Skeletal muscle satellite cell (primary cell): ENCODE data around the gene PVALEF.
"Not testable (repeated sequence)": the region's sequence is repeated elsewhere in the genome, so short reads cannot be mapped to it uniquely, and the experiment has no call there.

Source experiments
- H3K27me3 ChIP-seq: 2 replicates; pipeline ENCODE4 v1.7.0; 2013; ENCODE audit warnings: low read length; ENCODE audit not compliant: control insufficient read depth, insufficient read depth
- H3K36me3 ChIP-seq: 2 replicates; pipeline ENCODE4 v1.7.0; 2013; ENCODE audit warnings: mild to moderate bottlenecking, control low read depth, low read length; ENCODE audit not compliant: insufficient read depth
- H3K4me1 ChIP-seq: 2 replicates; pipeline ENCODE4 v1.7.0; 2013; ENCODE audit warnings: low read length; ENCODE audit not compliant: control insufficient read depth, insufficient read depth
- H3K4me2 ChIP-seq: 2 replicates; pipeline ENCODE4 v1.7.0; 2013; ENCODE audit warnings: mild to moderate bottlenecking, low read length
- H3K4me3 ChIP-seq: 2 replicates; pipeline ENCODE4 v1.7.0; 2013; ENCODE audit warnings: low read length
- H3K9ac ChIP-seq: 2 replicates; pipeline ENCODE4 v1.7.0; 2013; ENCODE audit warnings: mild to moderate bottlenecking, low read depth, low read length, moderate library complexity
- H3K9me3 ChIP-seq: replicated peaks from 2 replicates; pipeline ENCODE4 v1.7.0; 2013; ENCODE audit warnings: mild to moderate bottlenecking, control low read depth, low read length

The PVALEF gene

GRCh38 chr17:81221371-81221841 is 56.1 kb downstream of the PVALEF start:
- peaks cover 15% of the 10 kb centered on the region for H3K4me1 ChIP-seq
- no peaks in the 10 kb centered on the region for H3K27me3 ChIP-seq
- no peaks in the 10 kb centered on the region for H3K9me3 ChIP-seq
- H3K9ac ChIP-seq = no peak overlapping the region
- peak overlapping the region; percentile 99 for H3K4me2 ChIP-seq
- no peaks in the 10 kb centered on the region for H3K36me3 ChIP-seq
- H3K4me3 ChIP-seq = peak overlapping the region; percentile 87

GRCh38 chr17:81221842-81222619 is 56.7 kb downstream of the PVALEF start:
- Histone ChIP-seq H3K27me3 (no peaks in the 10 kb centered on the region), H3K4me2 (peak overlapping the region; percentile 99), H3K9me3 (no peaks in the 10 kb centered on the region), H3K9ac (peak overlapping the region; percentile 86), H3K4me1 (peaks cover 15% of the 10 kb centered on the region), H3K4me3 (peak overlapping the region; percentile 87), H3K36me3 (no peaks in the 10 kb centered on the region)

- Histone ChIP-seq H3K27me3 (no peaks in the 10 kb centered on the region), H3K4me3 (peak overlapping the region; percentile 87), H3K4me2 (peak overlapping the region; percentile 99), H3K9me3 (no peaks in the 10 kb centered on the region), H3K36me3 (no peaks in the 10 kb centered on the region), H3K4me1 (peaks cover 15% of the 10 kb centered on the region), H3K9ac (peak overlapping the region; percentile 86)
These were observed 57.3 kb downstream of the PVALEF start for GRCh38 chr17:81222620-81222905.

- Histone ChIP-seq H3K36me3 (peaks cover 4% of the 10 kb centered on the region), H3K9ac (peak within 1 kb of the TSS; percentile 86), H3K4me2 (peak within 1 kb of the TSS; percentile 99), H3K4me3 (peak within 1 kb of the TSS; percentile 87), H3K27me3 (no peaks in the 10 kb centered on the region), H3K9me3 (no peaks in the 10 kb centered on the region), H3K4me1 (peaks cover 15% of the 10 kb centered on the region)
These were observed 57.8 kb downstream of the PVALEF start, which contains the start of gene CEP131 for GRCh38 chr17:81222906-81223761. Gene CEP131, minus strand, starts transcription at chr17:81222965. Its CDS starts 2,909 bp downstream, at chr17:81220056.

- peak overlapping the region; percentile 31 for H3K9ac ChIP-seq
- no peaks in the 10 kb centered on the region for H3K9me3 ChIP-seq
These were observed 58.4 kb downstream of the PVALEF start for GRCh38 chr17:81223762-81224130.

GRCh38 chr17:81227630-81228029 is 62.3 kb downstream of the PVALEF start:
- H3K4me1 ChIP-seq, H3K9ac ChIP-seq, H3K4me2 ChIP-seq, H3K4me3 ChIP-seq, H3K27me3 ChIP-seq, H3K9me3 ChIP-seq: not testable (repeated sequence)
- H3K36me3 ChIP-seq = peaks cover 30% of the 10 kb centered on the region

More at GRCh38 chr17:81223762-81224130, 58.4 kb downstream of the PVALEF start:
- H3K36me3 ChIP-seq = peaks cover 4% of the 10 kb centered on the region
- H3K4me2 ChIP-seq = peak overlapping the region; percentile 82
- peak overlapping the region; percentile 65 for H3K4me3 ChIP-seq
- no peaks in the 10 kb centered on the region for H3K27me3 ChIP-seq
- peaks cover 15% of the 10 kb centered on the region for H3K4me1 ChIP-seq

GRCh38 chr17:81228420-81228819 is 63.1 kb downstream of the PVALEF start:
- Histone ChIP-seq H3K4me1 (peaks cover 3% of the 10 kb centered on the region), H3K27me3 (no peaks in the 10 kb centered on the region), H3K9me3 (no peaks in the 10 kb centered on the region), H3K4me2 (no peak overlapping the region), H3K36me3 (peaks cover 34% of the 10 kb centered on the region), H3K4me3 (no peak overlapping the region), H3K9ac (no peak overlapping the region)

GRCh38 chr17:81228834-81229665 is 63.7 kb downstream of the PVALEF start:
- Histone ChIP-seq H3K4me1 (no peaks in the 10 kb centered on the region), H3K36me3 (peaks cover 34% of the 10 kb centered on the region), H3K9me3 (no peaks in the 10 kb centered on the region), H3K4me2 (no peak overlapping the region), H3K9ac (no peak overlapping the region), H3K27me3 (no peaks in the 10 kb centered on the region), H3K4me3 (no peak overlapping the region)

- H3K4me3 ChIP-seq = no peak overlapping the region
- H3K4me2 ChIP-seq = no peak overlapping the region
- no peaks in the 10 kb centered on the region for H3K9me3 ChIP-seq
- H3K36me3 ChIP-seq = peaks cover 34% of the 10 kb centered on the region
- H3K4me1 ChIP-seq = no peaks in the 10 kb centered on the region
- H3K27me3 ChIP-seq = no peaks in the 10 kb centered on the region
- no peak overlapping the region for H3K9ac ChIP-seq
These were observed 64.3 kb downstream of the PVALEF start for GRCh38 chr17:81229666-81229920.

GRCh38 chr17:81230043-81230820 is 64.9 kb downstream of the PVALEF start:
- Histone ChIP-seq H3K4me2 (no peak overlapping the region), H3K27me3 (no peaks in the 10 kb centered on the region), H3K4me1 (no peaks in the 10 kb centered on the region), H3K4me3 (no peak overlapping the region), H3K9ac (no peak overlapping the region), H3K36me3 (peaks cover 34% of the 10 kb centered on the region), H3K9me3 (no peaks in the 10 kb centered on the region)
